Endothelial cell of umbilical vein (primary cell): Measurements from ENCODE around the gene ITGA7. TPM values are rescaled to one million over a fixed set of nuclear protein-coding genes. Genes with fewer than 3 reads are reported as not detected.

Source experiments
- BruUV-seq: library from RNA; stranded (reverse); fragments of 400-500 nt; replicated peaks from 2 replicates; lab custom pipeline; 2021; lab: Mats Ljungman, UMichigan
- CTCF ChIA-PET: fragments of 300-600, 350-600 bp; sonication (Branson Sonifier 250); formaldehyde crosslinking; loops from one replicate; lab custom pipeline; 2021; ENCODE audit warnings: antibody characterized with exemption, inconsistent platforms; lab: Charles Lee
- POLR2A ChIA-PET: fragments of 300-600, 350-600 bp; sonication (Branson Sonifier 250); formaldehyde crosslinking; loops from one replicate; lab custom pipeline; 2021; ENCODE audit warnings: antibody characterized with exemption, inconsistent platforms; lab: Charles Lee
- DNase-seq: peaks from one replicate; pipeline ENCODE4 v3.0.0-alpha.2; 2011; ENCODE audit warnings: low read depth, low spot score
- FAIRE-seq: peaks from 2 replicates; lab custom pipeline; 2011; peaks lifted over from hg19 to GRCh38; lab: Jason Lieb, UNC
- H2AFZ ChIP-seq: 2 replicates; pipeline ENCODE4 v1.6.0; 2012; ENCODE audit warnings: low read depth, low read length, control low read depth, inconsistent platforms
- H3K27ac ChIP-seq: 2 replicates; pipeline ENCODE4 v1.5.1; 2011; ENCODE audit warnings: low read depth, mild to moderate bottlenecking, control low read depth, low read length, moderate library complexity; ENCODE audit not compliant: insufficient read depth
- H3K27me3 ChIP-seq, 2 experiments: 2 replicates each; pipeline versions ENCODE4 v1.6.0 to v1.6.1; 2011; ENCODE audit warnings: low read length in 2 of 2, mixed read lengths in 1 of 2; ENCODE audit not compliant: control insufficient read depth in 2 of 2, insufficient read depth in 2 of 2
- H3K36me3 ChIP-seq, 2 experiments: 2 replicates in 1 of 2; 3 replicates in 1 of 2; pipeline ENCODE4 v1.5.1; 2011; ENCODE audit warnings: low read length in 2 of 2, mild to moderate bottlenecking in 1 of 2, moderate library complexity in 1 of 2; ENCODE audit not compliant: control insufficient read depth in 2 of 2, insufficient read depth in 2 of 2; ENCODE audit errors: extremely low read depth in 1 of 2
- H3K4me1 ChIP-seq: 3 replicates; pipeline ENCODE4 v1.5.1; 2011; ENCODE audit warnings: mild to moderate bottlenecking, low read length; ENCODE audit not compliant: control insufficient read depth, insufficient read depth; ENCODE audit errors: extremely low read depth
- H3K4me2 ChIP-seq: 2 replicates; pipeline ENCODE4 v1.6.1; 2011; ENCODE audit warnings: low read length, control low read depth, mixed read lengths; ENCODE audit not compliant: insufficient read depth
- H3K4me3 ChIP-seq, 3 experiments: fragments of 200-600 bp in 1 of 3; sonication (generic), shearing (Covaris generic) in 1 of 3; replicated peaks in 1 of 3; 2 replicates each; pipeline ENCODE4 v1.5.1; 2011 to 2016; ENCODE audit warnings: control low read depth in 3 of 3, low read length in 3 of 3, mild to moderate bottlenecking in 2 of 3, inconsistent platforms in 1 of 3, low read depth in 1 of 3, moderate library complexity in 1 of 3; ENCODE audit not compliant: insufficient read depth in 1 of 3
- H3K79me2 ChIP-seq: 2 replicates; pipeline ENCODE4 v1.6.0; 2012; ENCODE audit warnings: low read length, inconsistent platforms; ENCODE audit not compliant: control insufficient read depth, insufficient read depth
- H3K9ac ChIP-seq: replicated peaks from 2 replicates; pipeline ENCODE3; 2011; ENCODE audit warnings: low read length, control low read depth; ENCODE audit not compliant: insufficient read depth; ENCODE audit errors: extremely low read depth
- H3K9me1 ChIP-seq: replicated peaks from 3 replicates; pipeline ENCODE4 v1.6.0; 2011; ENCODE audit warnings: mild to moderate bottlenecking, low read length; ENCODE audit not compliant: control insufficient read depth, insufficient read depth; ENCODE audit errors: extremely low read depth
- H3K9me3 ChIP-seq: replicated peaks from 2 replicates; pipeline ENCODE4 v1.5.1; 2012; ENCODE audit warnings: low read length, inconsistent platforms; ENCODE audit not compliant: control insufficient read depth, insufficient read depth
- H4K20me1 ChIP-seq: replicated peaks from 2 replicates; pipeline ENCODE3; 2011; ENCODE audit warnings: mild to moderate bottlenecking, low read length; ENCODE audit not compliant: control insufficient read depth, insufficient read depth; ENCODE audit errors: extremely low read depth
- EZH2 ChIP-seq: IDR thresholded peaks from 2 replicates; pipeline ENCODE4 v1.6.1; 2012; ENCODE audit warnings: borderline replicate concordance, low read depth, mild to moderate bottlenecking, moderate library complexity, low read length, inconsistent platforms; ENCODE audit not compliant: severe bottlenecking
- FOS ChIP-seq: IDR thresholded peaks from 2 replicates; pipeline ENCODE4 v1.6.1; 2011; ENCODE audit warnings: mild to moderate bottlenecking, low read length, moderate library complexity, borderline replicate concordance; ENCODE audit not compliant: insufficient read depth
- GATA2 ChIP-seq: IDR thresholded peaks from 2 replicates; pipeline ENCODE4 v1.7.0; 2011; ENCODE audit warnings: low read depth, mild to moderate bottlenecking, moderate library complexity, mixed read lengths, low read length; ENCODE audit not compliant: insufficient read length, insufficient read depth
- JUN ChIP-seq: IDR thresholded peaks from 2 replicates; pipeline ENCODE4 v1.6.1; 2011; ENCODE audit warnings: borderline replicate concordance, low read depth; ENCODE audit not compliant: insufficient read length, insufficient read depth
- MAX ChIP-seq: IDR thresholded peaks from 2 replicates; pipeline ENCODE4 v1.6.1; 2011; ENCODE audit not compliant: insufficient read depth, insufficient read length
- MYC ChIP-seq: IDR thresholded peaks from one replicate; pipeline ENCODE4 v1.6.1; 2011; ENCODE audit warnings: mild to moderate bottlenecking, low read depth, low read length
- POLR2A ChIP-seq: IDR thresholded peaks from 2 replicates; pipeline ENCODE4 v1.6.1; 2012; ENCODE audit warnings: low read depth, mild to moderate bottlenecking, control low read depth, low read length
- POLR2AphosphoS5 ChIP-seq: IDR thresholded peaks from 2 replicates; pipeline ENCODE4 v1.6.1; 2012; ENCODE audit warnings: low read depth, mild to moderate bottlenecking, control low read depth, low read length, moderate library complexity; ENCODE audit not compliant: insufficient read depth
- dilution Hi-C: fragments of 300-500 bp; cut with MboI; formaldehyde crosslinking; loops from one replicate; pipeline ENCODE4 v1.15.0; 2019; ENCODE audit warnings: low sequenced_read_pairs; ENCODE audit not compliant: extremely low pct_ligation_motif_present
- intact Hi-C: fragments of 100-400 bp; cut with micrococcal nuclease; formaldehyde crosslinking; loops from one replicate; pipeline ENCODE4 v1.10.0; 2022
- polyA plus RNA-seq, 4 experiments: library from polyadenylated mRNA; depleted of rRNA in 3 of 4; stranded (reverse) in 3 of 4; unstranded in 1 of 4; fragments of >200 nt; gene quantifications; 2 replicates each; pipeline versions ENCODE4 v1.2.1 to v1.2.3, GENCODE V29; 2011 to 2012; ENCODE audit warnings: missing spikeins in 1 of 4
- total RNA-seq: library from RNA; stranded (reverse); gene quantifications from 2 replicates; pipeline ENCODE4 v1.2.3, GENCODE V29; 2021
- TF ChIP-seq, protein P1 (sequence below), 2 donors: IDR thresholded peaks; 1 replicate in 1 of 2; 2 replicates in 1 of 2; pipeline ENCODE4 v1.5.1; 2011; ENCODE audit warnings: low read length in 2 of 2, mild to moderate bottlenecking in 2 of 2, moderate library complexity in 2 of 2, control low read depth in 1 of 2, inconsistent platforms in 1 of 2, low read depth in 1 of 2; ENCODE audit not compliant: insufficient read depth in 1 of 2; ENCODE audit errors: extremely low read depth in 1 of 2

Gene ITGA7
- total and polyA plus RNA-seq, 2 donors (not counting 3 experiments of a cell fraction or from before 2014, with no cell fraction given), result 0.41 to 0.84 TPM

DNA sequence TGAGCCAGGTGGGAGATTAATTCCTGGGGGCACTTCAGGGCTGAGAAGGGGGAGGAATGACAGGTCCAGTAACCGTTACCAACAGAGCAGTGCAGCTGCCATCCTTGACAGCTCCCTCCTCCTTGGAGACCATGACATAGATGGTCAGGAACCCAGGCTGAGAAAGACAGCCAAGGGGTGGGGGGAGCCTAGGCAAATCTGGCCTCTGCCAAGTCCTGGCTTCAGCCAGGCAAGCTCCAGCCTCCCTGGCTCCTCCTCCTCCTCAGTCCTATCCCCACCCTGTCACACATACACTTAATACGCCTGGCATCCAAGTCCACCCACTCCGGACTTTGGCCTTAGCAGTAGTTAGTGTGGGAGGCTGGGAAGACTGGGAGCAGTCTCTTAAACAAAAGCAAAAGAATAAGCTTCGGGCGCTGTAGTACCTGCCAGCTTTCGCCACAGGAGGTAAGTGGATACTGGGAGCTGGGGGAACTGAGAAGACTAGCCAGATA lies 12.4 kb upstream of the ITGA7 start, which contains the start of gene RDH5:
TSS of gene RDH5 (plus strand) at position 323 of the 494 bp plus-strand sequence. CDS start 792 bp downstream, outside the sequence.
- DNase-seq, result no peak

More for the DNA sequence above, 12.4 kb upstream of the ITGA7 start, which contains the start of gene RDH5:
- H4K20me1 ChIP-seq, result no peaks in the 10 kb centered on the region
- no peaks in the 10 kb centered on the region for H3K27me3 ChIP-seq
- no peak within 1 kb of the TSS for H3K9ac ChIP-seq
- ChIA-PET CTCF (interaction anchor here (1.0 to 11.1 kb wide), 10 partner anchors 10 to 531 kb away, joined by 3 to 151 read pairs (median 9); partner anchors contain the start of gene CD63), POLR2A (no interaction called here)
- dilution Hi-C loops, result no loop called here
- no peaks in the 10 kb centered on the region for H3K79me2 ChIP-seq
- intact Hi-C loops, result loop anchor here (5.0 kb wide), 1 partner anchor 533 kb away; no protein-coding TSS in a partner anchor
- no peak within 1 kb of the TSS for H3K4me3 ChIP-seq
- TF ChIP-seq FOS, result no peak
- TF ChIP-seq EZH2, result no peak
- TF ChIP-seq, protein P1, sequence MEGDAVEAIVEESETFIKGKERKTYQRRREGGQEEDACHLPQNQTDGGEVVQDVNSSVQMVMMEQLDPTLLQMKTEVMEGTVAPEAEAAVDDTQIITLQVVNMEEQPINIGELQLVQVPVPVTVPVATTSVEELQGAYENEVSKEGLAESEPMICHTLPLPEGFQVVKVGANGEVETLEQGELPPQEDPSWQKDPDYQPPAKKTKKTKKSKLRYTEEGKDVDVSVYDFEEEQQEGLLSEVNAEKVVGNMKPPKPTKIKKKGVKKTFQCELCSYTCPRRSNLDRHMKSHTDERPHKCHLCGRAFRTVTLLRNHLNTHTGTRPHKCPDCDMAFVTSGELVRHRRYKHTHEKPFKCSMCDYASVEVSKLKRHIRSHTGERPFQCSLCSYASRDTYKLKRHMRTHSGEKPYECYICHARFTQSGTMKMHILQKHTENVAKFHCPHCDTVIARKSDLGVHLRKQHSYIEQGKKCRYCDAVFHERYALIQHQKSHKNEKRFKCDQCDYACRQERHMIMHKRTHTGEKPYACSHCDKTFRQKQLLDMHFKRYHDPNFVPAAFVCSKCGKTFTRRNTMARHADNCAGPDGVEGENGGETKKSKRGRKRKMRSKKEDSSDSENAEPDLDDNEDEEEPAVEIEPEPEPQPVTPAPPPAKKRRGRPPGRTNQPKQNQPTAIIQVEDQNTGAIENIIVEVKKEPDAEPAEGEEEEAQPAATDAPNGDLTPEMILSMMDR (IDR thresholded peaks at IDR 0.05; ENCODE audit: extremely low read depth in 1 of 2, insufficient read depth in 1 of 2, low read depth in 1 of 2, low read length in 2 of 2), result no peak
- no peak for TF ChIP-seq MAX
- TF ChIP-seq POLR2AphosphoS5, result no peak
- no peak for TF ChIP-seq POLR2A
- TF ChIP-seq GATA2, result no peak
- TF ChIP-seq MYC, result no peak
- TF ChIP-seq JUN, result no peak
- H3K4me1 ChIP-seq, result peaks cover 28% of the 10 kb centered on the region
- no TSS peak for BruUV-seq
- no peaks in the 10 kb centered on the region for H3K9me1 ChIP-seq
- H3K36me3 ChIP-seq, result peaks cover 6 to 12% of the 10 kb centered on the region in 2 experiments
- no peak within 1 kb of the TSS for H3K27ac ChIP-seq
- H2AFZ ChIP-seq, result no peak within 1 kb of the TSS
- no peaks in the 10 kb centered on the region for H3K9me3 ChIP-seq
- H3K4me2 ChIP-seq, result no peak within 1 kb of the TSS
- no peak for FAIRE-seq
